ENCODE measurements around the gene TSFM.

Gene TSFM

DNA sequence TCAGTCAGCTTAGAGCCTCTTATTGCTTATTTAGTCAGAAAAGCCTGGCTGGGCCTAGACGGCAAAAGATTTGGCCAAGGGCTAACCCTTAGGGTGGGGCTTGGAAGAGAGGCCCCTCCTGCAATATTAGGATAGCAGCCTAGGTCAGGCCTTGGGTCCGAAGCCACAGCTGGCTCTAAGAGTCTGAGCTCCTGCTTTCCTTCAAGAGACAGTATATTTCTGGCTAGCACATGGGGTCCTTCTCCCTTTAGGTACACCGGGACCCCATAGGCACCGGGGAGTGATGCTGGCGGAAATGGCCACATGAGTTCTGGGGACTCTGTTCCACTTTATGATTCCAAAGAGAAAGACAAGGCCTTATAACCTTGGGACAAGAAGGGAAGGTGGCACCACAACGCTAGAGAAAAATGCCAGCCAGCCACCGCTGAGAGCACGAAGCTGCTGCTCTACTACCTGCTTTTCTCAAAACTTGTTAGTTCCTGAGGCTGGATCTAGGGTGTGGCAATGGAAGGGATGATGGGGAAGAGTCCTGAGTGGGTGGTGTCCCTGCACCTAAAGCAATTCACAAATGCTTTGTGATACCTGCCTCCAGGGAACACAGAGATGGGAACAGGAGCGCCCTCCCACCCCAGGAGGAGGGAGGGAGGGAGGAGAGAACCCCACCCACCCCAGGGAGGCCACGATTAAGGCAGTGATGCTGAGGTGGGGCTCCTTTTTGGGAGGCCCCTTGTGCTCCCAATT, 39.1 kb downstream of the TSFM start:
- POLR2A ChIA-PET = interaction anchor here (0.6 kb wide), 1 partner anchor 23 kb away, joined by 3 read pairs; no protein-coding TSS in a partner anchor
- no peak for DNase-seq (ENCODE audit: low read depth, low spot score)
- no peak overlapping the region for H3K4me3 ChIP-seq (ENCODE audit: low read depth, low read length)
- TF ChIP-seq, protein P1, sequence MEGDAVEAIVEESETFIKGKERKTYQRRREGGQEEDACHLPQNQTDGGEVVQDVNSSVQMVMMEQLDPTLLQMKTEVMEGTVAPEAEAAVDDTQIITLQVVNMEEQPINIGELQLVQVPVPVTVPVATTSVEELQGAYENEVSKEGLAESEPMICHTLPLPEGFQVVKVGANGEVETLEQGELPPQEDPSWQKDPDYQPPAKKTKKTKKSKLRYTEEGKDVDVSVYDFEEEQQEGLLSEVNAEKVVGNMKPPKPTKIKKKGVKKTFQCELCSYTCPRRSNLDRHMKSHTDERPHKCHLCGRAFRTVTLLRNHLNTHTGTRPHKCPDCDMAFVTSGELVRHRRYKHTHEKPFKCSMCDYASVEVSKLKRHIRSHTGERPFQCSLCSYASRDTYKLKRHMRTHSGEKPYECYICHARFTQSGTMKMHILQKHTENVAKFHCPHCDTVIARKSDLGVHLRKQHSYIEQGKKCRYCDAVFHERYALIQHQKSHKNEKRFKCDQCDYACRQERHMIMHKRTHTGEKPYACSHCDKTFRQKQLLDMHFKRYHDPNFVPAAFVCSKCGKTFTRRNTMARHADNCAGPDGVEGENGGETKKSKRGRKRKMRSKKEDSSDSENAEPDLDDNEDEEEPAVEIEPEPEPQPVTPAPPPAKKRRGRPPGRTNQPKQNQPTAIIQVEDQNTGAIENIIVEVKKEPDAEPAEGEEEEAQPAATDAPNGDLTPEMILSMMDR (IDR thresholded peaks at IDR 0.05; ENCODE audit: insufficient read depth, low read length, missing control alignments) = no peak
- CTCF ChIA-PET = interaction anchor here (1.1 to 13.9 kb wide), 6 partner anchors 8 to 83 kb away, joined by 4 to 163 read pairs (median 14); no protein-coding TSS in a partner anchor

- TF ChIP-seq, protein P1 (IDR thresholded peaks at IDR 0.05; ENCODE audit: insufficient read depth, low read length, missing control alignments) = no peak
- POLR2A ChIA-PET = interaction anchor here (0.8 kb wide), 1 partner anchor 10 kb away, joined by 3 read pairs; no protein-coding TSS in a partner anchor
- no peak overlapping the region for H3K4me3 ChIP-seq (ENCODE audit: low read depth, low read length)
- no peak for DNase-seq (ENCODE audit: low read depth, low spot score)
- CTCF ChIA-PET = interaction anchor here (0.8 to 9.0 kb wide), 4 partner anchors 10 to 81 kb away, joined by 3 to 137 read pairs (median 14); no protein-coding TSS in a partner anchor
These were observed 40.0 kb downstream of the TSFM start for GRCh38 chr12:57822392-57823130.

DNA sequence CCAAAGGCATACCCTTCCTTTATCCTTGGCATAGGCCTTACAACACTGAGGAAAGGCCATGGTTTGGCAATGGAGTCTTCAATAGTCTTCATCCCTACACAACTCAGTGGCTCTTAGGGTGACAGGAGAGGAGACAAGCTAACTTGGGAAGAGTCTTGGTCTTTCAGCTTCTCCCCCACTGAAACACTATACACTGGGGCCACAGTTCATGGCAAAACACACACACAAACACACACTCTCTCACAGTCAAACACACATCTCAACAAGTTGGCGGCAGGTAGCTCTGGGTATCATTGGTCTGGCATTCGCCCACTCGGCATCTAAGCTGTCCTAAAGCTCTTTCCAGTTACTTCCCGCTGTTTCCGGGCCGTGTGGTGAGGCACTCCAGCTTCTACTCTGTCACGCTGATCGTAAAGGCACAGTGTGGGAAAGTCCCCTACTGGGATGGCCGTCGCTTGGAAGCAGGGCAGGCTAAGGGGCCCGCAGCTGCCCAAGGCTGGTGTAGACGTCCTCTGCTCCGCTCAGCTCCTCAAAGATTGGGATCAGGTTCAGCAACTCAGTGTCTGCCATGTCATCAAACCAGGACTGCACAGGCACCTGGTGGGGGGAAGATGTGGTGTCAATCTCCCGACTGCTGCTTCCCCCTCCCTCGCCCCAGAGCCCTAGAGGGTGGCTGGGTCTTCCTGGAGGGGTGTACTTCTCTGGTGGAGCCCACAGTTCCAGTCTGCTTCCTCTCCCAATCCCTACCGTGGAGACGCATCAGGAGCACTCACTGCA, 40.7 kb downstream of the TSFM start:
- no peak for DNase-seq (ENCODE audit: low read depth, low spot score)
- POLR2A ChIA-PET = interaction anchor here (0.8 kb wide), 1 partner anchor 11 kb away, joined by 3 read pairs; no protein-coding TSS in a partner anchor
- H3K4me3 ChIP-seq (ENCODE audit: low read depth, low read length) = no peak overlapping the region
- TF ChIP-seq, protein P1 (IDR thresholded peaks at IDR 0.05; ENCODE audit: insufficient read depth, low read length, missing control alignments) = no peak
- CTCF ChIA-PET = interaction anchor here (0.8 to 9.0 kb wide), 4 partner anchors 9 to 81 kb away, joined by 3 to 137 read pairs (median 14); no protein-coding TSS in a partner anchor

DNA sequence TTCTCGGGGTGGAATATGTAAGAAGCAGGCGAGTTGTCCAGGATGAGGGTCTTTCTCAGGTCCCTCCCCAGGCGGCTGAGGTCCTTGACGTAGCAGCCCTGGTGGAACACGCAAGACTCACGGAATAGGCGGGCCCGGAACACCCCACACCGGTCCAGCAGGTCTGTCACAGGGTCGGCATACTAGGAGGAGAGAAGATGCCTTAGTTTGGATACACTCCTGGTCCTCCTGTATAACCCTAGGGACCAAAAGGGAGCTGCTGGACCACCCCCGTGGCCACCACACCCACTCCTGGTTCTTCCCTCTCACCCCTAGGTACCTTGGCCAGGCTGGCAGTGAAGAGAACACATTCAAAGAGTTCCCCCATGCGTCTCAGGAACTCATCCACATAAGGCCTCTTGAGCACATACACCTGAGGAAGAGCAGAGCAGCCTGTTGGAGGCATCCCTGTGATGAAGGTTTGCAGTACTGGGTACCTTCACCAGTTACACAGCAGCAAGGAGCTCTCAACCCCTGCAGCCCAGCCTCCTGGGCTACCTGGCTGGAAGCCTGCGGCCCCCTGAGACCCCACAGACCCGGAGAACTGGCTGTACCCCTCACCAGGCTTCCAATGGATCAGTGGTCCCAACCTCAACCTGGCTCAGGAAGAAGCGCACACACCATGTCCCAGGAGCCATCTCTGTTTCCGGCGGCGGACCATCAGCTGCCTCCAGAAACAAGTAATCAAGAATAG, 41.5 kb downstream of the TSFM start:
- CTCF ChIA-PET = interaction anchor here (1.3 to 9.0 kb wide), 6 partner anchors 9 to 80 kb away, joined by 4 to 137 read pairs (median 9); no protein-coding TSS in a partner anchor
- no peak for DNase-seq (ENCODE audit: low read depth, low spot score)
- TF ChIP-seq, protein P1 (IDR thresholded peaks at IDR 0.05; ENCODE audit: insufficient read depth, low read length, missing control alignments) = no peak
- POLR2A ChIA-PET = no interaction called here
- no peak overlapping the region for H3K4me3 ChIP-seq (ENCODE audit: low read depth, low read length)

- ChIA-PET CTCF (interaction anchor here (0.9 to 9.0 kb wide), 11 partner anchors 9 to 79 kb away, joined by 3 to 137 read pairs (median 5); partner anchors contain the start of genes CTDSP2 and TSFM), POLR2A (no interaction called here)
- no peak overlapping the region for H3K4me3 ChIP-seq (ENCODE audit: low read depth, low read length)
- TF ChIP-seq, protein P1 (IDR thresholded peaks at IDR 0.05; ENCODE audit: insufficient read depth, low read length, missing control alignments) = no peak
- no peak for DNase-seq (ENCODE audit: low read depth, low spot score)
These were observed 42.9 kb downstream of the TSFM start for GRCh38 chr12:57825451-57825850.
